K562 (cell line): ENCODE results near the gene CLK3.

ENCODE experiments used
- ELK3 ChIP-seq: fragments of 450-650 bp; formaldehyde crosslinking; IDR thresholded peaks from 2 replicates; pipeline ENCODE4 v1.4.0; 2020; ENCODE audit warnings: mild to moderate bottlenecking
- FOXA3 ChIP-seq, 2 experiments: fragments of 450-650 bp in 1 of 2; sonication (generic) in 1 of 2; formaldehyde crosslinking; IDR thresholded peaks in 1 of 2; conservative IDR thresholded peaks in 1 of 2; 2 replicates each; pipeline versions ENCODE4 v1.4.0 to v1.8.0; 2020 to 2022; ENCODE audit warnings: mild to moderate bottlenecking in 2 of 2, missing genetic modification reagents in 1 of 2
- HDAC6 ChIP-seq: IDR thresholded peaks from 2 replicates; pipeline ENCODE4 v1.6.1; 2012; ENCODE audit warnings: low read depth, mild to moderate bottlenecking, control low read depth, inconsistent platforms, low read length, moderate library complexity
- HSF4 ChIP-seq: fragments of 250-450 bp; sonication (Bioruptor Pico); IDR thresholded peaks from 2 replicates; pipeline ENCODE4 v2.1.2; 2022; ENCODE audit warnings: mild to moderate bottlenecking, moderate library complexity, borderline replicate concordance
- MXI1 ChIP-seq: IDR thresholded peaks from 2 replicates; pipeline ENCODE4 v1.6.1; 2011; ENCODE audit warnings: low read depth, mild to moderate bottlenecking, improper control_type of control experiment, low read length
- NFE2L1 ChIP-seq: fragments of 450-650 bp; IDR thresholded peaks from 2 replicates; pipeline ENCODE4 v1.6.1; 2016; ENCODE audit warnings: missing genetic modification characterization, low read depth, mild to moderate bottlenecking, missing compliant biosample characterization, moderate library complexity, borderline replicate concordance
- POLR2AphosphoS2 ChIP-seq: IDR thresholded peaks from 2 replicates; pipeline ENCODE4 v1.6.1; 2012; ENCODE audit warnings: low read length, improper control_type of control experiment
- SOX6 ChIP-seq: fragments of 450-650 bp; IDR thresholded peaks from 2 replicates; pipeline ENCODE4 v1.6.1; 2014; ENCODE audit warnings: mild to moderate bottlenecking

- no peak for TF ChIP-seq POLR2AphosphoS2
- TF ChIP-seq FOXA3 (CRISPR knock-in tag; conservative IDR thresholded peaks at IDR 0.05 in 1 of 2, IDR thresholded peaks at IDR 0.05 in 1 of 2) = no peak
- no peak for TF ChIP-seq HDAC6
- no peak for TF ChIP-seq HSF4 (CRISPR knock-in tag)
- no peak for TF ChIP-seq ELK3 (CRISPR knock-in tag)
- TF ChIP-seq SOX6 = peak; percentile 66
- TF ChIP-seq MXI1 = no peak; the same call in 1 of the 2 replicates
- TF ChIP-seq NFE2L1 = no peak
Measured at GRCh38 chr15:74615508-74616365, at the start of gene CLK3.
